Measurements from ENCODE around the gene KRTCAP2.

GRCh38 chr1:155176544-155177071 is 3.5 kb upstream of the KRTCAP2 start:
- peak; percentile 82 to 95 (median 88) for TF ChIP-seq CTCF (IDR thresholded peaks at IDR 0.05)
- no peak for TF ChIP-seq POLR2A (IDR thresholded peaks at IDR 0.05)
